PFSK-1 (cell line): ENCODE data around the gene FAM13A.

ENCODE experiments used
- POLR2AphosphoS5 ChIP-seq: IDR thresholded peaks from 2 replicates; pipeline ENCODE4 v1.6.1; 2012; ENCODE audit warnings: low read depth, mild to moderate bottlenecking, control low read depth, low read length, moderate library complexity
- TF ChIP-seq, protein P1 (sequence below), 2 experiments: IDR thresholded peaks; 2 replicates each; pipeline versions ENCODE4 v1.6.1 to v1.8.0; 2011 to 2012; ENCODE audit warnings: low read depth in 2 of 2, low read length in 2 of 2, control low read depth in 1 of 2, inconsistent platforms in 1 of 2, mild to moderate bottlenecking in 1 of 2, moderate library complexity in 1 of 2; ENCODE audit not compliant: insufficient read depth in 1 of 2

GRCh38 chr4:88879991-88880390, 177.0 kb downstream of the FAM13A start:
- TF ChIP-seq POLR2AphosphoS5, result no peak
- TF ChIP-seq, protein P1, sequence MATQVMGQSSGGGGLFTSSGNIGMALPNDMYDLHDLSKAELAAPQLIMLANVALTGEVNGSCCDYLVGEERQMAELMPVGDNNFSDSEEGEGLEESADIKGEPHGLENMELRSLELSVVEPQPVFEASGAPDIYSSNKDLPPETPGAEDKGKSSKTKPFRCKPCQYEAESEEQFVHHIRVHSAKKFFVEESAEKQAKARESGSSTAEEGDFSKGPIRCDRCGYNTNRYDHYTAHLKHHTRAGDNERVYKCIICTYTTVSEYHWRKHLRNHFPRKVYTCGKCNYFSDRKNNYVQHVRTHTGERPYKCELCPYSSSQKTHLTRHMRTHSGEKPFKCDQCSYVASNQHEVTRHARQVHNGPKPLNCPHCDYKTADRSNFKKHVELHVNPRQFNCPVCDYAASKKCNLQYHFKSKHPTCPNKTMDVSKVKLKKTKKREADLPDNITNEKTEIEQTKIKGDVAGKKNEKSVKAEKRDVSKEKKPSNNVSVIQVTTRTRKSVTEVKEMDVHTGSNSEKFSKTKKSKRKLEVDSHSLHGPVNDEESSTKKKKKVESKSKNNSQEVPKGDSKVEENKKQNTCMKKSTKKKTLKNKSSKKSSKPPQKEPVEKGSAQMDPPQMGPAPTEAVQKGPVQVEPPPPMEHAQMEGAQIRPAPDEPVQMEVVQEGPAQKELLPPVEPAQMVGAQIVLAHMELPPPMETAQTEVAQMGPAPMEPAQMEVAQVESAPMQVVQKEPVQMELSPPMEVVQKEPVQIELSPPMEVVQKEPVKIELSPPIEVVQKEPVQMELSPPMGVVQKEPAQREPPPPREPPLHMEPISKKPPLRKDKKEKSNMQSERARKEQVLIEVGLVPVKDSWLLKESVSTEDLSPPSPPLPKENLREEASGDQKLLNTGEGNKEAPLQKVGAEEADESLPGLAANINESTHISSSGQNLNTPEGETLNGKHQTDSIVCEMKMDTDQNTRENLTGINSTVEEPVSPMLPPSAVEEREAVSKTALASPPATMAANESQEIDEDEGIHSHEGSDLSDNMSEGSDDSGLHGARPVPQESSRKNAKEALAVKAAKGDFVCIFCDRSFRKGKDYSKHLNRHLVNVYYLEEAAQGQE (IDR thresholded peaks at IDR 0.05; ENCODE audit: insufficient read depth in 1 of 2, low read depth in 2 of 2, low read length in 2 of 2), result no peak
